ENCODE measurements around the gene SS18.

SS18 gene

GRCh38 chr18:26119246-26119645 is 28.8 kb upstream of the SS18 start:
- TF ChIP-seq CTCF (IDR thresholded peaks at IDR 0.05; ENCODE audit: low read depth, low read length): no peak
- no peak for DNase-seq (ENCODE audit: extremely low read depth, low read depth)

GRCh38 chr18:26104035-26104434 is 13.6 kb upstream of the SS18 start:
- no peak for DNase-seq (ENCODE audit: extremely low read depth, low read depth)
- TF ChIP-seq CTCF (IDR thresholded peaks at IDR 0.05; ENCODE audit: low read depth, low read length): no peak

- TF ChIP-seq CTCF (IDR thresholded peaks at IDR 0.05; ENCODE audit: low read depth, low read length): no peak
- DNase-seq (ENCODE audit: extremely low read depth, low read depth): no peak
Observed at GRCh38 chr18:26103579-26103978, 13.2 kb upstream of the SS18 start.

- no peak for TF ChIP-seq CTCF (IDR thresholded peaks at IDR 0.05; ENCODE audit: low read depth, low read length)
- DNase-seq (ENCODE audit: extremely low read depth, low read depth): no peak
Observed at GRCh38 chr18:26097563-26097962, 7.2 kb upstream of the SS18 start.

GRCh38 chr18:26096852-26097251 is 6.4 kb upstream of the SS18 start:
- TF ChIP-seq CTCF (IDR thresholded peaks at IDR 0.05; ENCODE audit: low read depth, low read length): no peak

GRCh38 chr18:26091047-26091630 is 726 bp upstream of the SS18 start:
- TF ChIP-seq CTCF (IDR thresholded peaks at IDR 0.05; ENCODE audit: low read depth, low read length): no peak

More at GRCh38 chr18:26096852-26097251, 6.4 kb upstream of the SS18 start:
- no peak for DNase-seq (ENCODE audit: extremely low read depth, low read depth)

GRCh38 chr18:26089293-26090129 is 902 bp downstream of the SS18 start:
- TF ChIP-seq CTCF (IDR thresholded peaks at IDR 0.05; ENCODE audit: low read depth, low read length): no peak
- no peak for DNase-seq (ENCODE audit: extremely low read depth, low read depth)

More at GRCh38 chr18:26091047-26091630, 726 bp upstream of the SS18 start:
- DNase-seq (ENCODE audit: extremely low read depth, low read depth): no peak
